Activated CD8-positive, alpha-beta T cell treated with anti-CD3 and anti-CD28 coated beads for 36 hours (primary cell): ENCODE results near the gene ANAPC15. TPM values are rescaled to one million over a fixed set of nuclear protein-coding genes. Genes with fewer than 3 reads are reported as not detected.
"Not testable (repeated sequence)": the region's sequence is repeated elsewhere in the genome, so short reads cannot be mapped to it uniquely, and the experiment has no call there.

Experiments used
- ATAC-seq: fragments of 200-7000 bp; cut with Tn5 transposase; one replicate; pipeline ENCODE4 v1.10.0; 2021; ENCODE audit warnings: mild to moderate bottlenecking, moderate library complexity
- CTCF ChIA-PET: fragments of 350-600 bp; sonication (Branson Sonifier 250); formaldehyde crosslinking; loops from one replicate; lab custom pipeline; 2021; ENCODE audit warnings: antibody characterized with exemption; lab: Charles Lee
- POLR2A ChIA-PET: fragments of 350-600 bp; sonication (Branson Sonifier 250); formaldehyde crosslinking; loops from one replicate; lab custom pipeline; 2021; ENCODE audit warnings: antibody characterized with exemption; lab: Charles Lee
- DNase-seq: peaks from one replicate; pipeline ENCODE4 v3.0.0-alpha.2; 2020
- H3K27ac Mint-ChIP-seq: one replicate; pipeline ENCODE4 v1.8.0; 2021; ENCODE audit warnings: mild to moderate bottlenecking, mixed read lengths
- H3K27me3 Mint-ChIP-seq: one replicate; pipeline ENCODE4 v1.8.0; 2021; ENCODE audit warnings: mixed read lengths
- H3K36me3 Mint-ChIP-seq: one replicate; pipeline ENCODE4 v1.8.0; 2021; ENCODE audit warnings: low read depth, mixed read lengths
- H3K4me1 Mint-ChIP-seq: one replicate; pipeline ENCODE4 v1.8.0; 2021; ENCODE audit warnings: low read depth, mixed read lengths
- H3K4me3 Mint-ChIP-seq: one replicate; pipeline ENCODE4 v1.8.0; 2021; ENCODE audit warnings: mild to moderate bottlenecking, moderate library complexity, mixed read lengths
- H3K9me3 Mint-ChIP-seq: one replicate; pipeline ENCODE4 v1.8.0; 2021; ENCODE audit warnings: mixed read lengths
- intact Hi-C: fragments of 100-400 bp; cut with micrococcal nuclease; formaldehyde crosslinking; loops from one replicate; pipeline ENCODE4 v1.10.0; 2022
- total RNA-seq, 2 experiments: library from RNA; stranded (reverse); gene quantifications; one replicate each; pipeline ENCODE4 v1.2.3, GENCODE V29; 2021
- TF ChIP-seq, protein P1 (sequence below): fragments of 200-600 bp; IDR thresholded peaks from one replicate; pipeline ENCODE4 v1.8.0; 2022; ENCODE audit warnings: antibody characterized with exemption, mild to moderate bottlenecking

Gene ANAPC15
- total RNA-seq, 2 experiments from 2014 or later: 66.0 to 67.4 TPM

GRCh38 chr11:72154816-72155215 is 42.3 kb upstream of the ANAPC15 start:
- no peak for DNase-seq
- intact Hi-C loops: no loop called here
- TF ChIP-seq, protein P1, sequence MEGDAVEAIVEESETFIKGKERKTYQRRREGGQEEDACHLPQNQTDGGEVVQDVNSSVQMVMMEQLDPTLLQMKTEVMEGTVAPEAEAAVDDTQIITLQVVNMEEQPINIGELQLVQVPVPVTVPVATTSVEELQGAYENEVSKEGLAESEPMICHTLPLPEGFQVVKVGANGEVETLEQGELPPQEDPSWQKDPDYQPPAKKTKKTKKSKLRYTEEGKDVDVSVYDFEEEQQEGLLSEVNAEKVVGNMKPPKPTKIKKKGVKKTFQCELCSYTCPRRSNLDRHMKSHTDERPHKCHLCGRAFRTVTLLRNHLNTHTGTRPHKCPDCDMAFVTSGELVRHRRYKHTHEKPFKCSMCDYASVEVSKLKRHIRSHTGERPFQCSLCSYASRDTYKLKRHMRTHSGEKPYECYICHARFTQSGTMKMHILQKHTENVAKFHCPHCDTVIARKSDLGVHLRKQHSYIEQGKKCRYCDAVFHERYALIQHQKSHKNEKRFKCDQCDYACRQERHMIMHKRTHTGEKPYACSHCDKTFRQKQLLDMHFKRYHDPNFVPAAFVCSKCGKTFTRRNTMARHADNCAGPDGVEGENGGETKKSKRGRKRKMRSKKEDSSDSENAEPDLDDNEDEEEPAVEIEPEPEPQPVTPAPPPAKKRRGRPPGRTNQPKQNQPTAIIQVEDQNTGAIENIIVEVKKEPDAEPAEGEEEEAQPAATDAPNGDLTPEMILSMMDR: no peak
- no peaks in the 10 kb centered on the region for H3K9me3 Mint-ChIP-seq
- POLR2A ChIA-PET: no interaction called here
- no peaks in the 10 kb centered on the region for H3K36me3 Mint-ChIP-seq
- H3K27me3 Mint-ChIP-seq: peaks cover 3% of the 10 kb centered on the region
- ATAC-seq: no peak
- no peak overlapping the region for H3K27ac Mint-ChIP-seq
- CTCF ChIA-PET: interaction anchor here (2.0 to 2.2 kb wide), 2 partner anchors 11 to 29 kb away, joined by 6 to 17 read pairs; no protein-coding TSS in a partner anchor
- H3K4me1 Mint-ChIP-seq: no peaks in the 10 kb centered on the region
- H3K4me3 Mint-ChIP-seq: no peak overlapping the region

GRCh38 chr11:72153874-72154273 is 41.4 kb upstream of the ANAPC15 start:
- intact Hi-C loops, H3K4me3 Mint-ChIP-seq: not testable (repeated sequence)
- POLR2A ChIA-PET: interaction anchor here (0.7 to 0.8 kb wide), 2 partner anchors 9 to 226 kb away, joined by 3 to 5 read pairs; no protein-coding TSS in a partner anchor

GRCh38 chr11:72150882-72151281 is 38.4 kb upstream of the ANAPC15 start:
- ChIA-PET CTCF (interaction anchor here (1.8 kb wide), 1 partner anchor 32 kb away, joined by 5 read pairs; no protein-coding TSS in a partner anchor), POLR2A (no interaction called here)
- Mint-ChIP-seq H3K9me3 (no peaks in the 10 kb centered on the region), H3K36me3 (no peaks in the 10 kb centered on the region), H3K27ac (no peak overlapping the region), H3K4me1 (no peaks in the 10 kb centered on the region), H3K4me3 (no peak overlapping the region), H3K27me3 (no peaks in the 10 kb centered on the region)
- intact Hi-C loops: no loop called here
- TF ChIP-seq, protein P1: no peak
- no peak for DNase-seq
- ATAC-seq: no peak

More at GRCh38 chr11:72153874-72154273, 41.4 kb upstream of the ANAPC15 start:
- not testable (repeated sequence) for H3K27ac Mint-ChIP-seq, ATAC-seq, H3K27me3 Mint-ChIP-seq, H3K36me3 Mint-ChIP-seq, H3K4me1 Mint-ChIP-seq, H3K9me3 Mint-ChIP-seq, DNase-seq
- CTCF ChIA-PET: interaction anchor here (0.8 to 2.2 kb wide), 3 partner anchors 10 to 129 kb away, joined by 3 to 17 read pairs (median 4); no protein-coding TSS in a partner anchor

DNA sequence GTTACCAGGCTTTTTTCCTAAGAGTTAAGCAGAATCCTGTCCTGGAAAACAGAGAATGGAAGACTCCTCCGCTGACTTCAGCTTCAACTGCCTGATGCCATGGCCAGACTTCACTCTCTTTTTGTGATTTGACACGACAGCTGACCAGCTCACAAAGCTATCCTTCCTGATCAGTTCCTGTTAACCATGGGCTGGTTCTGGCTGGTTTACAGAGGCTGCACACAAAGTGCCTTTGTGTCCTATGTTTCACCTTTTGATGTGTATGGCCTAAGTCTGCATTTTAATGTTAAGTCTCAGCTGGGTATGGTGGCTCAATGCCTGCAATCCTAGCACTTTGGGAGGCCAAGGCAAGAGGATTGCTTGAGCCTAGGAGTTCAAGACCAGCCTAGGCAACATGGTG is 34.1 kb upstream of the ANAPC15 start:
- H3K9me3 Mint-ChIP-seq: no peaks in the 10 kb centered on the region
- intact Hi-C loops: no loop called here
- peaks cover 3% of the 10 kb centered on the region for H3K27me3 Mint-ChIP-seq
- TF ChIP-seq, protein P1: no peak
- ChIA-PET CTCF (interaction anchor here (1.1 to 4.0 kb wide), 6 partner anchors 13 to 284 kb away, joined by 3 to 61 read pairs (median 6); no protein-coding TSS in a partner anchor), POLR2A (no interaction called here)
- DNase-seq (no peak), ATAC-seq (no peak)
- no peaks in the 10 kb centered on the region for H3K36me3 Mint-ChIP-seq
- peaks cover 4% of the 10 kb centered on the region for H3K4me1 Mint-ChIP-seq
- no peak overlapping the region for H3K4me3 Mint-ChIP-seq
- H3K27ac Mint-ChIP-seq: no peak overlapping the region

- no peak for DNase-seq
- TF ChIP-seq, protein P1: no peak
- POLR2A ChIA-PET: interaction anchor here (1.0 to 2.1 kb wide), 2 partner anchors 9 to 168 kb away, joined by 3 to 5 read pairs; no protein-coding TSS in a partner anchor
- Mint-ChIP-seq H3K27ac (no peak overlapping the region), H3K4me3 (no peak overlapping the region), H3K9me3 (no peaks in the 10 kb centered on the region), H3K27me3 (peaks cover 3% of the 10 kb centered on the region), H3K4me1 (peaks cover 12% of the 10 kb centered on the region), H3K36me3 (no peaks in the 10 kb centered on the region)
- CTCF ChIA-PET: interaction anchor here (0.6 to 4.0 kb wide), 38 partner anchors 9 to 1730 kb away, joined by 3 to 61 read pairs (median 9); partner anchors contain the start of genes ANAPC15, FOLR3, LAMTOR1 and XNDC1N
- intact Hi-C loops: no loop called here
- ATAC-seq: no peak
Measured at GRCh38 chr11:72144807-72145565, 32.5 kb upstream of the ANAPC15 start.

- H3K9me3 Mint-ChIP-seq, H3K4me3 Mint-ChIP-seq: not testable (repeated sequence)
Measured at GRCh38 chr11:72142543-72142942, 30.0 kb upstream of the ANAPC15 start.

GRCh38 chr11:72142086-72142485 is 29.6 kb upstream of the ANAPC15 start:
- DNase-seq, ATAC-seq, H3K27ac Mint-ChIP-seq, H3K9me3 Mint-ChIP-seq, H3K27me3 Mint-ChIP-seq, H3K4me3 Mint-ChIP-seq, POLR2A ChIA-PET, intact Hi-C loops, H3K36me3 Mint-ChIP-seq: not testable (repeated sequence)
- CTCF ChIA-PET: interaction anchor here (1.6 kb wide), 1 partner anchor 95 kb away, joined by 3 read pairs; no protein-coding TSS in a partner anchor
- H3K4me1 Mint-ChIP-seq: peaks cover 12% of the 10 kb centered on the region

More at GRCh38 chr11:72142543-72142942, 30.0 kb upstream of the ANAPC15 start:
- intact Hi-C loops, DNase-seq, H3K27ac Mint-ChIP-seq, ATAC-seq, H3K27me3 Mint-ChIP-seq, POLR2A ChIA-PET, H3K36me3 Mint-ChIP-seq: not testable (repeated sequence)
- CTCF ChIA-PET: interaction anchor here (1.2 to 4.0 kb wide), 12 partner anchors 12 to 165 kb away, joined by 3 to 61 read pairs (median 14); partner anchors contain the start of gene LAMTOR1
- H3K4me1 Mint-ChIP-seq: peaks cover 12% of the 10 kb centered on the region
